GM12878 (cell line): Measurements from ENCODE around the gene CFAP61. TPM values are rescaled to one million over a fixed set of nuclear protein-coding genes. Genes with fewer than 3 reads are reported as not detected.

Source experiments
- ATAC-seq: fragments of 200-7000 bp; cut with Tn5 transposase; 3 replicates; pipeline ENCODE4 v1.9.1; 2020; ENCODE audit warnings: mild to moderate bottlenecking, moderate library complexity
- BruUV-seq: library from RNA; stranded (reverse); fragments of 400-500 nt; replicated peaks from 2 replicates; lab custom pipeline; 2021; lab: Mats Ljungman, UMichigan
- CTCF ChIA-PET: fragments of 300-600 bp; sonication (Branson Sonifier 250); formaldehyde crosslinking; extraction: SDS; loops from one replicate; lab custom pipeline; 2021; ENCODE audit warnings: inconsistent platforms; lab: Yijun Ruan, JAX
- POLR2A ChIA-PET: fragments of 350-600 bp; formaldehyde crosslinking; extraction: SDS; loops from one replicate; lab custom pipeline; 2021; ENCODE audit warnings: inconsistent platforms; lab: Charles Lee
- RAD21 ChIA-PET: fragments of 300-600 bp; sonication (Branson Sonifier 250); formaldehyde crosslinking; loops from one replicate; lab custom pipeline; 2023; ENCODE audit warnings: antibody characterized with exemption; ENCODE audit not compliant: unreplicated experiment; lab: Charles Lee
- SMC1A ChIA-PET: fragments of 300-600 bp; sonication (Branson Sonifier 250); formaldehyde crosslinking; loops from one replicate; lab custom pipeline; 2023; ENCODE audit not compliant: unreplicated experiment, uncharacterized antibody; lab: Charles Lee
- DNase-seq: peaks from one replicate; pipeline ENCODE4 v3.0.0-alpha.2; 2011; ENCODE audit warnings: low read depth, low spot score
- FAIRE-seq: peaks from 3 replicates; lab custom pipeline; 2011; peaks lifted over from hg19 to GRCh38; lab: Jason Lieb, UNC
- H2AFZ ChIP-seq: 2 replicates; pipeline ENCODE4 v1.6.0; 2011; ENCODE audit warnings: low read depth, low read length, control low read depth; ENCODE audit not compliant: control insufficient read depth
- H3K27ac ChIP-seq: 2 replicates; pipeline ENCODE4 v1.5.1; 2011; ENCODE audit warnings: control low read depth; ENCODE audit not compliant: control insufficient read depth, insufficient read depth
- H3K27me3 ChIP-seq, 2 experiments: replicated peaks in 1 of 2; 2 replicates each; pipeline versions ENCODE4 v1.6.0 to v1.6.1; 2011; ENCODE audit warnings: low read length in 1 of 2; ENCODE audit not compliant: control insufficient read depth in 2 of 2, insufficient read depth in 2 of 2
- H3K36me3 ChIP-seq, 2 experiments: 2 replicates each; pipeline ENCODE4 v1.5.1; 2011; ENCODE audit warnings: low read length in 1 of 2; ENCODE audit not compliant: control insufficient read depth in 2 of 2, insufficient read depth in 2 of 2
- H3K4me1 ChIP-seq: 2 replicates; pipeline ENCODE4 v1.6.1; 2011; ENCODE audit warnings: mild to moderate bottlenecking, low read length, moderate library complexity, mixed read lengths; ENCODE audit not compliant: control insufficient read depth, insufficient read depth
- H3K4me2 ChIP-seq: 2 replicates; pipeline ENCODE4 v1.6.0; 2011; ENCODE audit warnings: control low read depth; ENCODE audit not compliant: control insufficient read depth, insufficient read depth
- H3K4me3 ChIP-seq: fragments of 200-600 bp; sonication (generic); 2 replicates; pipeline ENCODE4 v1.5.1; 2016
- H3K79me2 ChIP-seq: 2 replicates; pipeline ENCODE4 v1.6.0; 2011; ENCODE audit warnings: low read length; ENCODE audit not compliant: control insufficient read depth, insufficient read depth
- H3K9ac ChIP-seq: 2 replicates; pipeline ENCODE4 v1.8.0; 2011; ENCODE audit warnings: low read length, control low read depth, mixed read lengths; ENCODE audit not compliant: control insufficient read depth, insufficient read depth
- H3K9me3 ChIP-seq: replicated peaks from 3 replicates; pipeline ENCODE4 v1.5.1; 2011; ENCODE audit warnings: mild to moderate bottlenecking, low read length; ENCODE audit not compliant: control insufficient read depth, insufficient read depth
- H4K20me1 ChIP-seq: 2 replicates; pipeline ENCODE4 v1.6.0; 2011; ENCODE audit not compliant: control insufficient read depth, insufficient read depth
- BRCA1 ChIP-seq: IDR thresholded peaks from 2 replicates; pipeline ENCODE4 v1.6.1; 2011; ENCODE audit warnings: low read depth, low read length, improper control_type of control experiment
- FOXK2 ChIP-seq: fragments of 450-650 bp; IDR thresholded peaks from 2 replicates; pipeline ENCODE4 v1.6.1; 2017; ENCODE audit warnings: mild to moderate bottlenecking, moderate library complexity
- FOXM1 ChIP-seq: IDR thresholded peaks from 2 replicates; pipeline ENCODE4 v1.6.1; 2012; ENCODE audit warnings: low read depth, mild to moderate bottlenecking, inconsistent platforms, low read length, moderate library complexity
- JUNB ChIP-seq: IDR thresholded peaks from 2 replicates; pipeline ENCODE4 v1.6.1; 2016; ENCODE audit warnings: antibody characterized with exemption, mild to moderate bottlenecking
- KDM1A ChIP-seq: fragments of 200-600 bp; sonication (generic); IDR thresholded peaks from 2 replicates; pipeline ENCODE4 v1.6.1; 2016; ENCODE audit warnings: borderline replicate concordance
- MTA2 ChIP-seq: fragments of 450-650 bp; IDR thresholded peaks from 2 replicates; pipeline ENCODE4 v1.6.1; 2016; ENCODE audit warnings: low read depth, mild to moderate bottlenecking, moderate library complexity
- SIN3A ChIP-seq: IDR thresholded peaks from 2 replicates; pipeline ENCODE4 v1.6.1; 2012; ENCODE audit warnings: low read depth, low read length, improper control_type of control experiment
- STAT1 ChIP-seq: fragments of 450-650 bp; conservative IDR thresholded peaks from 2 replicates; pipeline ENCODE4 v1.6.1; 2014; ENCODE audit warnings: antibody characterized with exemption, mild to moderate bottlenecking
- SUPT20H ChIP-seq: IDR thresholded peaks from 2 replicates; pipeline ENCODE4 v1.6.1; 2011; ENCODE audit warnings: low read depth, mild to moderate bottlenecking, low read length, moderate library complexity, borderline replicate concordance; ENCODE audit not compliant: control insufficient read depth
- SUZ12 ChIP-seq: fragments of 200-600 bp; sonication (generic); IDR thresholded peaks from one replicate; pipeline ENCODE4 v1.6.1; 2018; ENCODE audit warnings: antibody characterized with exemption, mild to moderate bottlenecking; ENCODE audit not compliant: unreplicated experiment
- ZNF622 ChIP-seq: fragments of 450-650 bp; IDR thresholded peaks from 2 replicates; pipeline ENCODE4 v1.6.1; 2017; ENCODE audit warnings: mild to moderate bottlenecking, inconsistent platforms
- WGBS: methylation state at CpG from one replicate; pipeline ENCODE4 v1.1.6; 2016; ENCODE audit warnings: low lambda C conversion rate; ENCODE audit not compliant: insufficient replicate concordance, insufficient coverage; ENCODE audit errors: missing lambda C conversion rate; 5-methylcytosine and 5-hydroxymethylcytosine counted together
- in situ Hi-C: fragments of 300-500 bp; cut with MboI; formaldehyde crosslinking; loops from 9 replicates; pipeline ENCODE4 v1.14.3; 2018; ENCODE audit warnings: mixed read lengths
- intact Hi-C: fragments of 100-400 bp; cut with micrococcal nuclease; formaldehyde crosslinking; loops from one replicate; pipeline ENCODE4 v1.14.2; 2022; ENCODE audit not compliant: unreplicated experiment
- polyA plus RNA-seq, 11 experiments: library from polyadenylated mRNA; depleted of rRNA in 4 of 11; unstranded in 6 of 11; stranded (reverse) in 5 of 11; fragments of >200 nt; fragmentation: Nextera tagmentation in 4 of 11; fragmentation: Illumina TruSeq in 1 of 11; extraction: Ambion mirVana in 4 of 11; extraction: Trizol in 1 of 11; gene quantifications; 1 replicate in 1 of 11; 2 replicates in 10 of 11; pipeline versions ENCODE4 v1.2.1 to v1.2.3, GENCODE V29; 2011 to 2016; ENCODE audit warnings: inconsistent platforms in 2 of 11, missing spikeins in 2 of 11, low read depth in 1 of 11
- total RNA-seq, 4 experiments: library from RNA; depleted of rRNA in 3 of 4; stranded (reverse); fragments of >200 nt in 3 of 4; fragmentation: Illumina TruSeq in 1 of 4; extraction: Trizol in 1 of 4; gene quantifications; 2 replicates each; pipeline versions ENCODE4 v1.2.1 to v1.2.3, GENCODE V29; 2013 to 2021
- TF ChIP-seq, protein P1 (sequence below): IDR thresholded peaks from 2 replicates; pipeline ENCODE4 v1.6.1; 2011; ENCODE audit warnings: borderline replicate concordance, low read depth, mild to moderate bottlenecking, moderate library complexity, low read length; ENCODE audit not compliant: insufficient read depth, poor library complexity, severe bottlenecking
- TF ChIP-seq, protein P2 (sequence below): fragments of 450-650 bp; IDR thresholded peaks from 2 replicates; pipeline ENCODE4 v1.6.1; 2014; ENCODE audit warnings: mild to moderate bottlenecking
- TF ChIP-seq, protein P3 (sequence below): fragments of 450-650 bp; conservative IDR thresholded peaks from 2 replicates; pipeline ENCODE4 v1.6.1; 2017; ENCODE audit warnings: mild to moderate bottlenecking, moderate library complexity

Gene CFAP61
- total and polyA plus RNA-seq, 10 of the 15 experiments (the other 5 are each of a cell fraction or from before 2014, with no cell fraction given) = 0.11 to 0.41 (median 0.24) TPM; not detected in 7

DNA sequence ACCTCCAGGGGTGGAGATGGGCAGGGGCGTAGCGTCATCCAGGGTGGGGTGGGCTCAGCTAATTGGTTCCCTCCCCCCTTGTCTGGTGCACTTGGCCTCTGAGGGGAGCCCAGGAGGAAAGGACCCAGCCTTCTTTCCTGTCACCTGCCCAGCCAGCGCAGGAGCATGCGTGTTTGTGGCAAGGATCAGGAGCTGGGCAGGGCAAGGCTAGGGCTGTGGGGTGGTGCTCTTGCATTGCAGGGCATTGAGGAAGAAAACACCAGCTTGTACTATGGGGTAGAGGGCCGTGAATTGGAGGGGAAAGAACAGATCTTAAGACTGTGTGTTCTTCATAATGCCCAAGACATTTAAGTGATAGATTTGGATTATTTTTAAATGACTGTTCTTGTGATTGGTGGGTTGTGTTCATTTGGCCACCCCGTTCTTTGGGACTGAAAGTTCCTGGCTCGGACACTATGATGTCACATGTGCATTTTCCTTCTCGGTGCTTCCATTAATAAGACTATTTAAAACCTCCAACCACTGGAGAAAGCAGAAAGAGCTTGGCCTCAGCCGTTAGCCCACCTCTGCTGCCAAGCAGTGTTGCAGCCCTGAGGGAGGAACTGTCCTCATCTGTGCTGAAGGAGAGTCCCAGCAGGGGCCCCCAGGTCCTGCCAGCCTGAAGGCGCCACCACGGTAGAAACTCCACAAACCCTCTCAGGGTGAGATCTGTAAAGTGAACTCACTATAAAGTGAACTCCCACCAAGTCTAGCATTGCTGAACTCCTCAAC is 179.4 kb downstream of the CFAP61 start:
- TF ChIP-seq MTA2 (no peak), STAT1 (no peak), SUZ12 (no peak), SUPT20H (no peak), FOXM1 (no peak), JUNB (no peak), ZNF622 (no peak), FOXK2 (no peak), BRCA1 (no peak), KDM1A (no peak), SIN3A (no peak)
- TF ChIP-seq, protein P1, sequence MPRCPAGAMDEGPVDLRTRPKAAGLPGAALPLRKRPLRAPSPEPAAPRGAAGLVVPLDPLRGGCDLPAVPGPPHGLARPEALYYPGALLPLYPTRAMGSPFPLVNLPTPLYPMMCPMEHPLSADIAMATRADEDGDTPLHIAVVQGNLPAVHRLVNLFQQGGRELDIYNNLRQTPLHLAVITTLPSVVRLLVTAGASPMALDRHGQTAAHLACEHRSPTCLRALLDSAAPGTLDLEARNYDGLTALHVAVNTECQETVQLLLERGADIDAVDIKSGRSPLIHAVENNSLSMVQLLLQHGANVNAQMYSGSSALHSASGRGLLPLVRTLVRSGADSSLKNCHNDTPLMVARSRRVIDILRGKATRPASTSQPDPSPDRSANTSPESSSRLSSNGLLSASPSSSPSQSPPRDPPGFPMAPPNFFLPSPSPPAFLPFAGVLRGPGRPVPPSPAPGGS = no peak
- TF ChIP-seq, protein P2, sequence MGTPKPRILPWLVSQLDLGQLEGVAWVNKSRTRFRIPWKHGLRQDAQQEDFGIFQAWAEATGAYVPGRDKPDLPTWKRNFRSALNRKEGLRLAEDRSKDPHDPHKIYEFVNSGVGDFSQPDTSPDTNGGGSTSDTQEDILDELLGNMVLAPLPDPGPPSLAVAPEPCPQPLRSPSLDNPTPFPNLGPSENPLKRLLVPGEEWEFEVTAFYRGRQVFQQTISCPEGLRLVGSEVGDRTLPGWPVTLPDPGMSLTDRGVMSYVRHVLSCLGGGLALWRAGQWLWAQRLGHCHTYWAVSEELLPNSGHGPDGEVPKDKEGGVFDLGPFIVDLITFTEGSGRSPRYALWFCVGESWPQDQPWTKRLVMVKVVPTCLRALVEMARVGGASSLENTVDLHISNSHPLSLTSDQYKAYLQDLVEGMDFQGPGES = no peak
- TF ChIP-seq, protein P3, sequence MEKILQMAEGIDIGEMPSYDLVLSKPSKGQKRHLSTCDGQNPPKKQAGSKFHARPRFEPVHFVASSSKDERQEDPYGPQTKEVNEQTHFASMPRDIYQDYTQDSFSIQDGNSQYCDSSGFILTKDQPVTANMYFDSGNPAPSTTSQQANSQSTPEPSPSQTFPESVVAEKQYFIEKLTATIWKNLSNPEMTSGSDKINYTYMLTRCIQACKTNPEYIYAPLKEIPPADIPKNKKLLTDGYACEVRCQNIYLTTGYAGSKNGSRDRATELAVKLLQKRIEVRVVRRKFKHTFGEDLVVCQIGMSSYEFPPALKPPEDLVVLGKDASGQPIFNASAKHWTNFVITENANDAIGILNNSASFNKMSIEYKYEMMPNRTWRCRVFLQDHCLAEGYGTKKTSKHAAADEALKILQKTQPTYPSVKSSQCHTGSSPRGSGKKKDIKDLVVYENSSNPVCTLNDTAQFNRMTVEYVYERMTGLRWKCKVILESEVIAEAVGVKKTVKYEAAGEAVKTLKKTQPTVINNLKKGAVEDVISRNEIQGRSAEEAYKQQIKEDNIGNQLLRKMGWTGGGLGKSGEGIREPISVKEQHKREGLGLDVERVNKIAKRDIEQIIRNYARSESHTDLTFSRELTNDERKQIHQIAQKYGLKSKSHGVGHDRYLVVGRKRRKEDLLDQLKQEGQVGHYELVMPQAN = no peak
- TF ChIP-seq, all 136 proteins: peak for 0
- Histone ChIP-seq H3K4me3 (no peak overlapping the region), H3K79me2 (no peaks in the 10 kb centered on the region), H2AFZ (no peak overlapping the region), H3K4me2 (no peak overlapping the region), H3K9ac (no peak overlapping the region), H3K27ac (no peak overlapping the region), H3K27me3 (no peaks in the 10 kb centered on the region; a peak in 1 of 4 replicates), H3K36me3 (no peaks in the 10 kb centered on the region), H3K9me3 (no peaks in the 10 kb centered on the region), H4K20me1 (no peaks in the 10 kb centered on the region; the same call in 1 of the 2 replicates), H3K4me1 (no peaks in the 10 kb centered on the region)
- ATAC-seq (no peak), DNase-seq (no peak), FAIRE-seq (no peak)
- ChIA-PET SMC1A (no interaction called here), POLR2A (no interaction called here), CTCF (no interaction called here), RAD21 (no interaction called here)
- WGBS = 28% methylated on average over 9 of the region's 11 CpGs
- in situ Hi-C loops = no loop called here
- intact Hi-C loops = no loop called here
- no TSS peak for BruUV-seq
